ENCODE measurements around the gene SLC25A3.

DNA sequence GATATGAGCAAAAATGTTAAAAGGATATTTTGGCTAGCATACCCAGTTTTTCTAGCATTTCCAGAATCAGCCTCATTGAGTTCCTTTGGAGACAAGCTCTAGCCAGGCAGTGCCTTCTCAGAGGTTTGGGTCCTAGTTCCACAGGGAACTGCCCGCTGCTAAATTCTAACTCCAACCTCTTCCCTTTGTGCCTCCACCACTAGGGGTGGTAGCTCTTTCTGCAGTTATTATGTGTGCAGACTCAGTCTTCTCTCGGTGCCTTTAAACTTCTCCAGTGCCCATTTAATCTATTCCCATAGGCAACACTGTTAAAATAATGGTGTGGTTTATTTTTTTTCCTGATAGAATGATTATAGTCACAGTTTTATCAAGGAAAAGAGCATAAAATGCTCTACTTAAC, 21.5 kb upstream of the SLC25A3 start:
- TF ChIP-seq, protein P1, sequence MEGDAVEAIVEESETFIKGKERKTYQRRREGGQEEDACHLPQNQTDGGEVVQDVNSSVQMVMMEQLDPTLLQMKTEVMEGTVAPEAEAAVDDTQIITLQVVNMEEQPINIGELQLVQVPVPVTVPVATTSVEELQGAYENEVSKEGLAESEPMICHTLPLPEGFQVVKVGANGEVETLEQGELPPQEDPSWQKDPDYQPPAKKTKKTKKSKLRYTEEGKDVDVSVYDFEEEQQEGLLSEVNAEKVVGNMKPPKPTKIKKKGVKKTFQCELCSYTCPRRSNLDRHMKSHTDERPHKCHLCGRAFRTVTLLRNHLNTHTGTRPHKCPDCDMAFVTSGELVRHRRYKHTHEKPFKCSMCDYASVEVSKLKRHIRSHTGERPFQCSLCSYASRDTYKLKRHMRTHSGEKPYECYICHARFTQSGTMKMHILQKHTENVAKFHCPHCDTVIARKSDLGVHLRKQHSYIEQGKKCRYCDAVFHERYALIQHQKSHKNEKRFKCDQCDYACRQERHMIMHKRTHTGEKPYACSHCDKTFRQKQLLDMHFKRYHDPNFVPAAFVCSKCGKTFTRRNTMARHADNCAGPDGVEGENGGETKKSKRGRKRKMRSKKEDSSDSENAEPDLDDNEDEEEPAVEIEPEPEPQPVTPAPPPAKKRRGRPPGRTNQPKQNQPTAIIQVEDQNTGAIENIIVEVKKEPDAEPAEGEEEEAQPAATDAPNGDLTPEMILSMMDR (conservative IDR thresholded peaks at IDR 0.05 in 1 of 2, IDR thresholded peaks at IDR 0.05 in 1 of 2; ENCODE audit: extremely low read depth in 1 of 2, insufficient read depth in 1 of 2, low read depth in 1 of 2, low read length in 2 of 2): peak in 1 of 2 donors; percentile 24
- TF ChIP-seq EZH2 (IDR thresholded peaks at IDR 0.05; ENCODE audit: borderline replicate concordance, low read length): no peak

Data from mammary epithelial cell (primary cell).